Spleen (tissue), 11 donors: ENCODE measurements around the gene CDC42BPA. TPM values are rescaled to one million over a fixed set of nuclear protein-coding genes. Genes with fewer than 3 reads are reported as not detected.

Experiments
- DNase-seq: peaks from one replicate; pipeline ENCODE4 v3.0.0-alpha.2; 2020
- H3K27ac ChIP-seq, 8 donors: fragments of 200-600 bp; sonication (generic) in 7 of 8; 1 replicate in 4 of 8; 2 replicates in 4 of 8; pipeline versions ENCODE4 v1.5.0 to v1.8.0; 2016 to 2021; ENCODE audit warnings: inconsistent platforms in 4 of 8, mild to moderate bottlenecking in 4 of 8, moderate library complexity in 1 of 8
- H3K27me3 ChIP-seq, 7 donors: fragments of 200-600 bp; sonication (generic) in 6 of 7; replicated peaks in 1 of 7; 1 replicate in 4 of 7; 2 replicates in 3 of 7; pipeline versions ENCODE4 v1.5.0 to v1.8.0; 2016 to 2021; ENCODE audit warnings: inconsistent platforms in 3 of 7, mild to moderate bottlenecking in 1 of 7
- H3K36me3 ChIP-seq, 6 donors: fragments of 200-600 bp; sonication (generic) in 5 of 6; 1 replicate in 4 of 6; 2 replicates in 2 of 6; pipeline versions ENCODE4 v1.5.0 to v1.8.0; 2016 to 2021; ENCODE audit warnings: inconsistent platforms in 2 of 6
- H3K4me1 ChIP-seq, 6 donors: fragments of 200-600 bp; sonication (generic) in 5 of 6; 1 replicate in 3 of 6; 2 replicates in 3 of 6; pipeline versions ENCODE4 v1.5.0 to v1.8.0; 2016 to 2021; ENCODE audit warnings: inconsistent platforms in 3 of 6
- H3K4me3 ChIP-seq, 8 donors: fragments of 200-600 bp; sonication (generic) in 7 of 8; 1 replicate in 4 of 8; 2 replicates in 4 of 8; pipeline versions ENCODE4 v1.5.0 to v1.8.0; 2016 to 2021; ENCODE audit warnings: inconsistent platforms in 4 of 8, mild to moderate bottlenecking in 4 of 8, moderate library complexity in 2 of 8
- H3K9me3 ChIP-seq, 8 donors: fragments of 200-600 bp; sonication (generic) in 7 of 8; 1 replicate in 4 of 8; 2 replicates in 4 of 8; pipeline versions ENCODE4 v1.5.0 to v1.8.0; 2016 to 2021; ENCODE audit warnings: inconsistent platforms in 4 of 8
- CTCF ChIP-seq, 11 experiments: fragments of 200-600 bp in 7 of 11; fragments of 450-650 bp in 4 of 11; sonication (generic) in 4 of 11; IDR thresholded peaks in 8 of 11; conservative IDR thresholded peaks in 3 of 11; 1 replicate in 7 of 11; 2 replicates in 4 of 11; pipeline versions ENCODE4 v1.4.0 to v1.8.0; 2016 to 2021; ENCODE audit warnings: antibody characterized with exemption in 11 of 11, inconsistent platforms in 4 of 11, mild to moderate bottlenecking in 1 of 11
- POLR2A ChIP-seq, 3 donors: fragments of 450-650 bp; IDR thresholded peaks; one replicate each; pipeline ENCODE4 v1.5.1; 2017; ENCODE audit warnings: antibody characterized with exemption in 3 of 3, mild to moderate bottlenecking in 1 of 3
- POLR2AphosphoS5 ChIP-seq, 3 donors: sonication (generic); formaldehyde crosslinking; IDR thresholded peaks; one replicate each; pipeline ENCODE4 v1.5.1; 2017; ENCODE audit warnings: antibody characterized with exemption in 3 of 3
- WGBS, 5 donors: extraction: QIAGEN DNeasy Blood & Tissue Kit in 3 of 5; methylation state at CpG; one replicate each; pipeline versions ENCODE4 v1.1.5 to v1.1.7; 2013 to 2018; 5-methylcytosine and 5-hydroxymethylcytosine counted together
- intact Hi-C: fragments of 100-400 bp; cut with DNase I; formaldehyde crosslinking; loops from one replicate; pipeline ENCODE4 v1.15.0; 2023; ENCODE audit warnings: low total_unique reads
- polyA plus RNA-seq, 3 donors: library from polyadenylated mRNA; stranded (reverse); fragments of 200-250 nt; gene quantifications; one replicate each; pipeline ENCODE4 v1.2.1, GENCODE V29; 2013
- total RNA-seq, 7 donors: library from RNA; depleted of rRNA in 3 of 7; stranded (reverse); fragments of >200 nt in 3 of 7; fragmentation: NEBNext Ultra II Directional in 4 of 7; extraction: Animal tissue kit (Norgen Biotek cat#: 25700) in 4 of 7; gene quantifications; one replicate each; pipeline versions ENCODE4 v1.1.0 to v1.2.1, GENCODE V29; 2016 to 2021
- donor health status: healthy with polysubstance abuse.
- donor health status: DM: no; HTN: no; CAD: no; lungs with moderate emphysema.
- donor health status: DM: no; HTN: no; CAD: no.
- donor health status: Bipolar disorder and iron deficiency.
- donor health status: healthy.
- donor health status: DM: no; HTN: no; CAD: no.
- donor health status: DM: yes; HTN: yes; CAD: no.

Gene CDC42BPA
- total and polyA plus RNA-seq, 10 donors = 1.1 to 36.4 (median 27.6) TPM

GRCh38 chr1:226973898-226974543 is 344.3 kb downstream of the CDC42BPA start:
- 63 to 79% (median 69%) methylated on average over 10 to 11 of the region's 11 CpGs for WGBS, 5 donors
- intact Hi-C loops = no loop called here

GRCh38 chr1:226973371-226973897 is 344.9 kb downstream of the CDC42BPA start:
- DNase-seq = no peak
- peak overlapping the region; percentile 17 to 72 (median 62) for H3K27ac ChIP-seq
- 81 to 100% (median 89%) methylated on average over 4 to 5 of the region's 5 CpGs for WGBS, 5 donors
- no peak overlapping the region for H3K4me3 ChIP-seq
- H3K27me3 ChIP-seq = no peaks in the 10 kb centered on the region
- peaks cover 0 to 17% (median 13%) of the 10 kb centered on the region in 8 donors for H3K9me3 ChIP-seq
- peaks cover 0 to 27% (median 25%) of the 10 kb centered on the region in 6 donors for H3K4me1 ChIP-seq
- TF ChIP-seq POLR2A (IDR thresholded peaks at IDR 0.05) (no peak), POLR2AphosphoS5 (IDR thresholded peaks at IDR 0.05) (no peak), CTCF (IDR thresholded peaks at IDR 0.05 in 8 of 11, conservative IDR thresholded peaks at IDR 0.05 in 3 of 11) (no peak)
- peaks cover 0 to 91% (median 11%) of the 10 kb centered on the region in 6 donors for H3K36me3 ChIP-seq
- intact Hi-C loops = no loop called here

More at GRCh38 chr1:226973898-226974543, 344.3 kb downstream of the CDC42BPA start:
- H3K9me3 ChIP-seq = peaks cover 0 to 17% (median 13%) of the 10 kb centered on the region in 8 donors
- TF ChIP-seq CTCF (IDR thresholded peaks at IDR 0.05 in 8 of 11, conservative IDR thresholded peaks at IDR 0.05 in 3 of 11) = no peak
- no peak for TF ChIP-seq POLR2A (IDR thresholded peaks at IDR 0.05)
- TF ChIP-seq POLR2AphosphoS5 (IDR thresholded peaks at IDR 0.05) = peak; percentile 18 to 47 (median 35)
- peaks cover 0 to 92% (median 12%) of the 10 kb centered on the region in 6 donors for H3K36me3 ChIP-seq
- H3K27me3 ChIP-seq = no peaks in the 10 kb centered on the region
- DNase-seq = no peak
- H3K27ac ChIP-seq = peak overlapping the region; percentile 36 to 72 (median 62)
- peaks cover 0 to 27% (median 25%) of the 10 kb centered on the region in 6 donors for H3K4me1 ChIP-seq
- H3K4me3 ChIP-seq = no peak overlapping the region

GRCh38 chr1:226972931-226973330 is 345.4 kb downstream of the CDC42BPA start:
- Histone ChIP-seq H3K36me3 (peaks cover 0 to 91% (median 11%) of the 10 kb centered on the region in 6 donors), H3K9me3 (peaks cover 0 to 17% (median 13%) of the 10 kb centered on the region in 8 donors), H3K4me1 (peaks cover 0 to 27% (median 25%) of the 10 kb centered on the region in 6 donors), H3K27ac (peak overlapping the region in 7 of 8 donors; percentile 56 to 72 (median 64)), H3K4me3 (no peak overlapping the region), H3K27me3 (no peaks in the 10 kb centered on the region)
- TF ChIP-seq POLR2AphosphoS5 (IDR thresholded peaks at IDR 0.05) (peak; percentile 43 to 66 (median 60)), CTCF (IDR thresholded peaks at IDR 0.05 in 8 of 11, conservative IDR thresholded peaks at IDR 0.05 in 3 of 11) (no peak)
- DNase-seq = no peak
- WGBS, 5 donors = 71 to 86% (median 77%) methylated on average over 6 of the region's 6 CpGs
- intact Hi-C loops = no loop called here

- Histone ChIP-seq H3K9me3 (peaks cover 0 to 17% (median 13%) of the 10 kb centered on the region in 8 donors), H3K36me3 (peaks cover 0 to 91% (median 14%) of the 10 kb centered on the region in 6 donors), H3K4me3 (no peak overlapping the region), H3K4me1 (peaks cover 0 to 27% (median 25%) of the 10 kb centered on the region in 6 donors), H3K27me3 (no peaks in the 10 kb centered on the region), H3K27ac (no peak overlapping the region)
- 93 to 100% (median 97%) methylated on average over 1 of the region's 1 CpG for WGBS, 5 donors
- TF ChIP-seq CTCF (IDR thresholded peaks at IDR 0.05 in 8 of 11, conservative IDR thresholded peaks at IDR 0.05 in 3 of 11) (no peak), POLR2AphosphoS5 (IDR thresholded peaks at IDR 0.05) (no peak)
- no peak for DNase-seq
- intact Hi-C loops = no loop called here
Observed at GRCh38 chr1:226971765-226972164, 346.5 kb downstream of the CDC42BPA start.
